Activated CD4-positive, alpha-beta T cell treated with anti-CD3 and anti-CD28 coated beads, Interleukin-2, amount 10 ng/mL, durations not matched to agents 24 days and 14 days (primary cell): ENCODE results near the gene CUX1. TPM values are rescaled to one million over a fixed set of nuclear protein-coding genes. Genes with fewer than 3 reads are reported as not detected.

ENCODE experiments used
- DNase-seq: peaks from one replicate; pipeline ENCODE4 v3.0.0; 2022
- H3K27ac Mint-ChIP-seq: one replicate; pipeline ENCODE4 v1.8.0; 2022; ENCODE audit warnings: mild to moderate bottlenecking, mixed read lengths
- H3K27me3 Mint-ChIP-seq: one replicate; pipeline ENCODE4 v1.8.0; 2022; ENCODE audit warnings: mixed read lengths
- H3K36me3 Mint-ChIP-seq: one replicate; pipeline ENCODE4 v1.8.0; 2022; ENCODE audit warnings: low read depth, mild to moderate bottlenecking, mixed read lengths
- H3K4me1 Mint-ChIP-seq: one replicate; pipeline ENCODE4 v1.8.0; 2021; ENCODE audit warnings: mixed read lengths
- H3K4me3 Mint-ChIP-seq: one replicate; pipeline ENCODE4 v1.8.0; 2022; ENCODE audit warnings: mild to moderate bottlenecking, moderate library complexity, mixed read lengths
- H3K9me3 Mint-ChIP-seq: one replicate; pipeline ENCODE4 v1.8.0; 2021; ENCODE audit warnings: mixed read lengths
- intact Hi-C: fragments of 100-400 bp; cut with micrococcal nuclease; formaldehyde crosslinking; loops from one replicate; pipeline ENCODE4 v1.15.1; 2023
- total RNA-seq: library from RNA; stranded (reverse); gene quantifications from 2 replicates; pipeline ENCODE4 v1.2.3, GENCODE V29; 2022

CUX1 gene
- total RNA-seq, 1 donor from 2014 or later = 31.5 TPM

- Mint-ChIP-seq H3K9me3 (no peaks in the 10 kb centered on the region), H3K27me3 (no peaks in the 10 kb centered on the region), H3K36me3 (no peaks in the 10 kb centered on the region), H3K4me3 (no peak overlapping the region), H3K27ac (no peak overlapping the region), H3K4me1 (peaks cover 3% of the 10 kb centered on the region)
- intact Hi-C loops = no loop called here
- no peak for DNase-seq
Observed at GRCh38 chr7:101869026-101869900, 51.8 kb downstream of the CUX1 start.

GRCh38 chr7:101869901-101870290, 52.5 kb downstream of the CUX1 start:
- Mint-ChIP-seq H3K27ac (no peak overlapping the region), H3K36me3 (no peaks in the 10 kb centered on the region), H3K9me3 (no peaks in the 10 kb centered on the region), H3K27me3 (no peaks in the 10 kb centered on the region), H3K4me1 (peaks cover 3% of the 10 kb centered on the region), H3K4me3 (no peak overlapping the region)
- intact Hi-C loops = no loop called here
- DNase-seq = no peak

- Mint-ChIP-seq H3K9me3 (no peaks in the 10 kb centered on the region), H3K4me3 (no peak overlapping the region), H3K36me3 (no peaks in the 10 kb centered on the region), H3K4me1 (peaks cover 3% of the 10 kb centered on the region), H3K27ac (no peak overlapping the region), H3K27me3 (no peaks in the 10 kb centered on the region)
- intact Hi-C loops = no loop called here
- no peak for DNase-seq
Observed at GRCh38 chr7:101870361-101871062, 53.1 kb downstream of the CUX1 start.

- Mint-ChIP-seq H3K27me3 (no peaks in the 10 kb centered on the region), H3K36me3 (no peaks in the 10 kb centered on the region), H3K27ac (no peak overlapping the region), H3K4me3 (no peak overlapping the region), H3K4me1 (peaks cover 3% of the 10 kb centered on the region), H3K9me3 (no peaks in the 10 kb centered on the region)
- DNase-seq = no peak
- intact Hi-C loops = no loop called here
Observed at GRCh38 chr7:101871351-101871750, 53.9 kb downstream of the CUX1 start.

GRCh38 chr7:101874028-101874427, 56.6 kb downstream of the CUX1 start:
- H3K27me3 Mint-ChIP-seq = no peaks in the 10 kb centered on the region
- no peaks in the 10 kb centered on the region for H3K36me3 Mint-ChIP-seq
- intact Hi-C loops = no loop called here
- H3K27ac Mint-ChIP-seq = no peak overlapping the region
- H3K4me3 Mint-ChIP-seq = no peak overlapping the region
- H3K4me1 Mint-ChIP-seq = peaks cover 3% of the 10 kb centered on the region
- no peak for DNase-seq
- H3K9me3 Mint-ChIP-seq = no peaks in the 10 kb centered on the region

GRCh38 chr7:101875283-101875846, 57.9 kb downstream of the CUX1 start:
- H3K27me3 Mint-ChIP-seq = no peaks in the 10 kb centered on the region
- intact Hi-C loops = no loop called here
- H3K36me3 Mint-ChIP-seq = no peaks in the 10 kb centered on the region
- no peak overlapping the region for H3K4me3 Mint-ChIP-seq
- no peak for DNase-seq
- no peak overlapping the region for H3K27ac Mint-ChIP-seq
- H3K9me3 Mint-ChIP-seq = no peaks in the 10 kb centered on the region
- H3K4me1 Mint-ChIP-seq = no peaks in the 10 kb centered on the region

GRCh38 chr7:101877882-101878591, 60.6 kb downstream of the CUX1 start:
- no peaks in the 10 kb centered on the region for H3K4me1 Mint-ChIP-seq
- H3K4me3 Mint-ChIP-seq = no peak overlapping the region
- no peak overlapping the region for H3K27ac Mint-ChIP-seq
- H3K36me3 Mint-ChIP-seq = no peaks in the 10 kb centered on the region
- H3K9me3 Mint-ChIP-seq = no peaks in the 10 kb centered on the region
- no peaks in the 10 kb centered on the region for H3K27me3 Mint-ChIP-seq
- no peak for DNase-seq
- intact Hi-C loops = no loop called here

GRCh38 chr7:101878938-101879337, 61.5 kb downstream of the CUX1 start:
- no peaks in the 10 kb centered on the region for H3K9me3 Mint-ChIP-seq
- DNase-seq = no peak
- no peak overlapping the region for H3K4me3 Mint-ChIP-seq
- no peak overlapping the region for H3K27ac Mint-ChIP-seq
- no peaks in the 10 kb centered on the region for H3K4me1 Mint-ChIP-seq
- H3K27me3 Mint-ChIP-seq = no peaks in the 10 kb centered on the region
- intact Hi-C loops = no loop called here
- no peaks in the 10 kb centered on the region for H3K36me3 Mint-ChIP-seq

GRCh38 chr7:101879565-101879964, 62.1 kb downstream of the CUX1 start:
- no peaks in the 10 kb centered on the region for H3K27me3 Mint-ChIP-seq
- H3K9me3 Mint-ChIP-seq = no peaks in the 10 kb centered on the region
- no peak overlapping the region for H3K27ac Mint-ChIP-seq
- peaks cover 5% of the 10 kb centered on the region for H3K4me1 Mint-ChIP-seq
- H3K4me3 Mint-ChIP-seq = no peak overlapping the region
- no peaks in the 10 kb centered on the region for H3K36me3 Mint-ChIP-seq
- intact Hi-C loops = no loop called here
- no peak for DNase-seq

GRCh38 chr7:101880282-101881054, 63.0 kb downstream of the CUX1 start:
- H3K27ac Mint-ChIP-seq = no peak overlapping the region
- H3K9me3 Mint-ChIP-seq = no peaks in the 10 kb centered on the region
- no peak for DNase-seq
- H3K4me1 Mint-ChIP-seq = peaks cover 12% of the 10 kb centered on the region
- intact Hi-C loops = no loop called here
- H3K27me3 Mint-ChIP-seq = no peaks in the 10 kb centered on the region
- no peaks in the 10 kb centered on the region for H3K36me3 Mint-ChIP-seq
- no peak overlapping the region for H3K4me3 Mint-ChIP-seq

GRCh38 chr7:101882005-101882421, 64.6 kb downstream of the CUX1 start:
- Mint-ChIP-seq H3K4me1 (peaks cover 12% of the 10 kb centered on the region), H3K27ac (no peak overlapping the region), H3K9me3 (no peaks in the 10 kb centered on the region), H3K36me3 (no peaks in the 10 kb centered on the region), H3K27me3 (no peaks in the 10 kb centered on the region), H3K4me3 (no peak overlapping the region)
- no peak for DNase-seq
- intact Hi-C loops = no loop called here

GRCh38 chr7:101882595-101883564, 65.5 kb downstream of the CUX1 start:
- intact Hi-C loops = no loop called here
- Mint-ChIP-seq H3K9me3 (no peaks in the 10 kb centered on the region), H3K27me3 (no peaks in the 10 kb centered on the region)

More at GRCh38 chr7:101882595-101883564, 65.5 kb downstream of the CUX1 start:
- no peak for DNase-seq
- Mint-ChIP-seq H3K36me3 (no peaks in the 10 kb centered on the region), H3K4me3 (no peak overlapping the region), H3K4me1 (peaks cover 12% of the 10 kb centered on the region), H3K27ac (no peak overlapping the region)
